SKM-1 treated with dmso at 0.1 percent for 144 hours (cell line): ENCODE measurements around the gene ACTR3.

Source experiments
- DNase-seq: peaks from one replicate; lab custom pipeline; 2025; ENCODE audit not compliant: unreplicated experiment; lab: John Stamatoyannopoulos, UW

The ACTR3 gene

DNA sequence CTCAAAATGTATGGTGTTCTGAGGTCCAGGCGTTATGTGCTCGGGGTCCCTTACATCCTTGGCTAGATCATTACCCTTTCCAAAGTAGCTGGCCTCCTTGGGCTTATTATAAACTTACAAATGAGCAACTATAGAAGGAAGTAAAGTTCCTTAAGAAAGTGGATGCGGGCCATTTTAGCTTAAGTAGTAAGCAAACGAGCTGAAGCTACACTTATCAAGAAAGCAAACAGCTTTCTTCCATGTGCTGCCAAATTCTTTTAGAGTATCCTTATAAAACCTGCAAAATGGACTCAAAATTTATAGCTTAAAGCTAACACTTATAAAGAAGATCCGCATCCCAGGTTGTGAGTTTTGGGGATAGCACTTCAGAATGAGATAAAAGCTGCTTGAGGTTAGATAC lies 75.3 kb downstream of the ACTR3 start:
- DNase-seq, result no peak

DNA sequence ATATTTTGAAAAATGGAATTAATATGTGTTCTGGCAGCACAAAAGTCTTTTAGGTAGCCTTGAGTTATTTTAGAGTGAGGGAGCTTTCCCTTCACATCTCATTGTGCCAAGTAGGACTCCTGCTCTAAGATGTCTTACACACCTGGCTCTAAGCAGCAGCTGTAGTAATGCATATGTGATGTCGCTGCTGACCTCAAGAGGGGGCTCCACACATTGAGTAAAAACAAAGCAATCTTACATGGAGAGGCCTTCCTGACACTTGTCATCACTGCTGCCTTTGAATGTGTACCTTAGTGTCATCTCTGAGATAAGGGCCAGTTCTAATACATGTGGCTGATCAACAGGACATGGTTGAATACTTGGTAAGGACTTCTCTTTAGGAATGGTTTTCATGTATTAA lies 75.8 kb downstream of the ACTR3 start:
- DNase-seq, result peak; percentile 5

DNA sequence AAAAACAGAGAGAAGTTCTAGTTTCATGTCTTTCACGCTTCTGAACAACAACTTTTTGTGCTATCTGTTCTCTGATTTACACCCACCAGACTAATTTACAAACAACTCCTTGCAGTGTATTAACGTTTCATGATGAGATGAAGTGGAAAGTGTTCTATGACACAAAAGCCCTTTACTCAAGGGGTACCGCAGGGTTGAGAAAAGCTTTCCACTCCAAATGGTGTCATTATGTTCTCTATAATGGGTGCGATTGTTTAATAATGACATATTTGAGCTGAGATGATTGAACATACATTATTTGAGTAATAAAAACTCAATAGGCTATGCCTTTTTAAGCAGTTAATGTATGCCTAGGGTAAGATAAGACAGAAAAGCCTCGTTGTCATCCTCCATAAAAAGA lies 76.3 kb downstream of the ACTR3 start:
- DNase-seq, result no peak

DNA sequence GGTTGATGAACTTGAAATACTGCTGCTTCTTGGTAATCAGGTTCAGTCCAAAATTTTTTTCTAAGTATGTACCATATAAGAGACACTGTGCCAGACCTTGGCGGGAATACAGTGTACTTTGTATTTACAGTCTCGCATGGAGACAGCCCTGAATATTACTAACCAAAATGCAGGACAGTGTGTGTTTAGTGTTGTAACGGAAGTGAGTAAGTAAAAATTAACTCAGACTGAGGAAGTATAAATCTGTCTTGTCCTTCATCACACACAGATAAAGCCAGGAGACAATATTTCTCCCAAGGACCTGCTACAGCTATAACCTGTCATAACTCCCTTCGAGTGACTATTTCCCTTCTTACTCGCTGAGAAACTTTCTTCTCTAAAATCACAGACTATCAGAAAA lies 76.9 kb downstream of the ACTR3 start:
- no peak for DNase-seq

DNA sequence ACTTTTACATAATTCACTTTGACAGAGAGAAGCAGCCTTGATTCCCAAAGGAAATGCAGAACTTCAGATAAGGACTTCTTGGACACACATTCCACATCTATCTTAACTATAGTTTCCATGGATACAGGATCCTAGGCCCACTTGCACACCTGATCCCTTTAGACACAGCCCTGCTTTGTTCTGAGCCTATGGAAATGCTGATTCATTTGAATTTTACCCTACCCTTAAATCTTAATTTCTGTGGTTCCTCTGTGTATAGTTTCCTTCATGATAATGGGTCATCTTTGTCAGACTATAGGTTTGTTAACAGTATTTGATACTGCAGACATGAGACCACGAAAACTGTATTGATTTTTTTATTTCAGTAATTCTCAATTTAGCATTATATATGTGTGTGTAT lies 77.4 kb downstream of the ACTR3 start:
- no peak for DNase-seq

DNA sequence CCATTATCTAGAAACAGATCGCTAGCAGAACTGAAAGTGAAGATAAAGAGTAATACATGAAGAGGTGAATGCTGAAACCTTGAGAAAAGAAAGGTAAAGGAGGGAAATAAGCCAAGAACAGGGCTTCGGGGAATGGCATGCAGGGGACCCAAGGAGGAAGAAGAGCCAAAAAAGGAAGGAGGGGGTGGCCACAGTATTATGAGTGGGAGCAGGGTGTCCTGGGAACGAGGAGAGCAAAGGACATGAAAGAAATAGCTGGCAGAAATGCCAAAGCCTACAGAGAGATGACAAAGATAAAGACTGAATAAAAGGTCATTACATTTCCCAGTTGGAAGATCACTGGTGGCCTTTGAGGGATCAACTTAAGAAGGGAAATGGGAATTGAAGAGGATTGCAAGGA lies 82.9 kb downstream of the ACTR3 start:
- DNase-seq, result no peak

DNA sequence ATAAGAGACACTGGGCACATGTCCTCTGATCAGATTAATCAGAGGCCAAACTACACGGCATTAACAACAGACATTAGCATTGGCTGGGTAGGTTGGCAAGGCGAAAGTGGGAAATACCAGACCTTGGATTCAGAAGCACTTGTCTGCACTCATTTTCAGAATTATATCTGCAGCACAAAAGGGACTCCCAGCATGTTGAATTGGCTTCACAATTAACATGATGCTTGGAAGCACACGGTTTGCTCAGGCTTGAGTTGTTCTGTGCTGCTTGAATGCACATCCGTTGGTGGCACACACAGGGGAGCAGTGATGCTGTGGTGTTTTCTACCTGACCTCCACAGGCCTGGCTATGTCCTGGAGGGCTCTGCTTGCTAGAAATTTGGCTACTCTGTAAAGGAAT lies 83.9 kb downstream of the ACTR3 start:
- DNase-seq, result no peak

DNA sequence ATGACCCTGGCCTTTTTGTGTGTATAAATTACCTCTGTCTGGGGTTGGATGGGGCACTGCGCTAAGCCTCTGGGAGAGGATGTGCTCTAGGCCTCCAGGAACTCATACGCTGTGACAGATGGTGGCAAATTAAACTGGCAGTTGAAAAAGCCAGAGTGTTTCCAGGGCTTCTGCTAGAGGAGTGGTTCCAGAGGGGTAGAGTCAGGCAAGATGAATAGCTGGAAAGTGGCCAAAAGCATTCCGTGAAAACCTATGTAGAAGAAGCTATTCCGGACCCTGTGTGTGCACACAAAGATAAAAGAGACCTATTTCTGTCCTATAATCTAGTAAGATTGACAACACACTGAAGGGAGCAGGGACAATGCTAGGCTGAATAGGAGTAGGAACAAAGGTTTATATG lies 84.8 kb downstream of the ACTR3 start:
- DNase-seq, result no peak

DNA sequence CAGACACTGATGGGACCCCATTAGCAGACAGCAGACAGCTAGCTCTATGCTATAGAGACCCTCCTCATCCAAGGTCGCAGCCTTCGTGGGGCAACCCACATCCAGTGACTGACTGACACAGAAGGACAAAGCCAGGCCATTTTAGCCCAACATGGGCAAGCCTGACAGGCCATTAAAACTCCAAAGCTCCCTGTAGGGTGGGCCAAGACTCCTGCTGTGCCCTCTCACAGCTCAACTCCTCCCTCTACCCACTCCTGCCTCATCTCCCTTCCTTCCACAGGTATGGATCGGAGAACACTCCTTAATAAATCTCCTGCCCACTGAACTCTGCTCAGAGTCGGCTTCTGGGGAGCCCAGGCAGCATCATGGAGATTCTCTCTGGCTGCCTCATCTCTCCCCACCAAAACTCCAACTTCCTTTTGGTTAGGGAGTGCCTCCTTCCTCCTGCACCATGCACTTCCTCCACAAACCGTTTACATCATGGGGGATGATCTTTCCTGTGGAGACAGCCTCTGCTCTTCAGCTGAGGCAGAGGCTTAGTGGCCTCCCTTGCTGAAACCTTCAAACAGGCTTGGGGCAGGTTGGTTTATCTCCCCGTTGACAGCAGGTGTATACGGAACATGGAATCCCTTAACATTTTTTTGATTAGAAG lies 86.5 kb downstream of the ACTR3 start:
- DNase-seq, result peak; percentile 47

DNA sequence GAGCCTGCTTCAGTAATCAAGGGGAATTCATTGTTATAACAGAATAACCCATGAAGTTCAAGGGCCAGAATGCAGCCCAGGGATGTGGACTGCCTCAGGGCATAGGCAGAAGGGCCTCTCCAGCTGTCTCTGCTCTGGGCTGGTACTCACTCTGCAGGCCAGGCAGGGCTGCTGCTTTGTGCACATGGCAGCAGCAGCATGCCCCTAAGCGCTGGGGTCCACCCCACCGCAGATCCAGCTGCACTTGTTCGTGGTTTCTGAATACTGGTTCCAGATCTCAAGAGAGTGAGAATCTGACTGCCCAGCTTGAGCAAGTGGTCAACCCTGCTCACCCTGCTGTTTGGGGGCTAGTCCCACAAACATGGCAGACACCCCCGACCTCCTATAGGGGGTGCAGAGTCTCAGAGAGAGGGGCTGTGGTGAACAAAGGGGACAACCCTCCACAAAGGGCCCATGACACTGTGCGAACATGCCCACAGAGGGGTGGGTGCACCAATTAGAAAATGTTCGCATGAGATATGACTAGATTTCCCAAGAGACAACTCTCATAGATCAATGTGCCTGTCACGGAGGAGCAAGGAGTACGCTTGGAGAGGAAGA lies 87.3 kb downstream of the ACTR3 start:
- DNase-seq, result no peak

DNA sequence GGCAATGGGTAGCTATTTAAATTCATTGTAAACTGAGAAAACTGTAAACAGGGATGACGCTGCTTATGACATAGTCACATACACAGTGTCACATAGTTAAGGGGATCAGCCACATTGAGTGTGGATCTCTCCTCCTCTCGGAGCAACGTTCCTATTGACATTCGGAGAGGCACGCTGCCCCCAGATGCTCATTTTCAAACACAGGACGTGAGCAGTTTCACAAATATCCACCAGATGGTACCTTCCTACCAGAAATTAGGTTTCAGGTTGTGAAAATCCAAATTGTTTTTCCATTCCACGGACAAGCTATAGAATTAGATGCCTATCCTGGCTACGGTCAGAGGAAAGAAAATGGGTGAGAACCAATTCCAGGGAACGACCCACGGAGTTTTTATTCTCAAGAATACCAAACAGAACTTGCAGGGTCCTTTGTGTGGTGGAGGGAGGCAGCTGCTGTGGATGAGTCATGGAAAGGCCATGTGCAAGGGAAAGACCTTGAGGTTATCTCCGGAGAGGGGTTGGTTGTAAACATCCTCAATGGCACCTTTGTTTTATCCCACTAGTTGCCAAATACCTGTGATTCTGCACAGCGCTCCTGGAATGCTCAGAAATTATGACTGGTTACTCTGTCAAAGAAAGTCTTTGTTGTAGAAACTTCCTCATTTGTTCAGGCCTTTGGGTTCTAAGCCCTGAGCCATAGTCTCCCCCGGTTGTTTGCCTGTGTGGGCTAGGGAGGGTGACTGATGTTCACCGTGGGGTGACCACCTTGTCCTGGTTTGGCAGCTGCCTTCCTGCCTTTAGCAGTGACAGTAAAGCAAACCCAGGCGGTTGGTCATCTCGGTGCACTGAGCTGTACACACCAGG lies 88.0 kb downstream of the ACTR3 start:
- DNase-seq, result no peak

DNA sequence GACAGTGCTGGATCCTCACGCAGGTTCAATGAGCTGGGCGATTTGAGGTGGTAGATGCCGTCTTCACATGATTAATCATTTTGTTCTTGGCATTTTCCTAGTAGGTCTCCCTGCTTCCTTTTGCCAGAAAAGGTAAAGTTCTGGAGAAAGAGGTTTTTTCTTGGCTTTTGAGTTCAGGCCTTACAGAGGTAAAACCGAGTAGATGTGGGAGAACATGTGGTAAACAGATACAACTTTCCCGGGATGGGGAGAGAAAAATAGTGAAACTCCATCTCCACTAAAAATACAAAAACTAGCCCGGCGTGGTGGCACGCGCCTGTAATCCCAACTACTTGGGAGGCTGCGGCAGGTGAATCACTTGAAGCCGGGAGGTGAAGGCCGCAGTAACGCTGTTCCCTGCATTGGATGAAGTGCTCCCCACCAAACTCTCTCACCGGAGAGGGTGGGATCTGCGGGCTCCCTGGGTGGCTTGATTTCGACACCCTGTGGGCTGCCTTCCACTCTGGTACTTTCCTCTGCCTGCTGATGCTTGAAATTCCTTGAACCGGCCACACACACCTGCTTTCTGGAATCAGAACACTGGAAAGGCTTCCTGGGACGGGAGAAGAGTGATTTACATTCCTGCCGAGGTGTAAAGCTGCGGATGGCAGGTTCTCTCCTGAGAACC lies 88.8 kb downstream of the ACTR3 start:
- DNase-seq, result no peak

DNA sequence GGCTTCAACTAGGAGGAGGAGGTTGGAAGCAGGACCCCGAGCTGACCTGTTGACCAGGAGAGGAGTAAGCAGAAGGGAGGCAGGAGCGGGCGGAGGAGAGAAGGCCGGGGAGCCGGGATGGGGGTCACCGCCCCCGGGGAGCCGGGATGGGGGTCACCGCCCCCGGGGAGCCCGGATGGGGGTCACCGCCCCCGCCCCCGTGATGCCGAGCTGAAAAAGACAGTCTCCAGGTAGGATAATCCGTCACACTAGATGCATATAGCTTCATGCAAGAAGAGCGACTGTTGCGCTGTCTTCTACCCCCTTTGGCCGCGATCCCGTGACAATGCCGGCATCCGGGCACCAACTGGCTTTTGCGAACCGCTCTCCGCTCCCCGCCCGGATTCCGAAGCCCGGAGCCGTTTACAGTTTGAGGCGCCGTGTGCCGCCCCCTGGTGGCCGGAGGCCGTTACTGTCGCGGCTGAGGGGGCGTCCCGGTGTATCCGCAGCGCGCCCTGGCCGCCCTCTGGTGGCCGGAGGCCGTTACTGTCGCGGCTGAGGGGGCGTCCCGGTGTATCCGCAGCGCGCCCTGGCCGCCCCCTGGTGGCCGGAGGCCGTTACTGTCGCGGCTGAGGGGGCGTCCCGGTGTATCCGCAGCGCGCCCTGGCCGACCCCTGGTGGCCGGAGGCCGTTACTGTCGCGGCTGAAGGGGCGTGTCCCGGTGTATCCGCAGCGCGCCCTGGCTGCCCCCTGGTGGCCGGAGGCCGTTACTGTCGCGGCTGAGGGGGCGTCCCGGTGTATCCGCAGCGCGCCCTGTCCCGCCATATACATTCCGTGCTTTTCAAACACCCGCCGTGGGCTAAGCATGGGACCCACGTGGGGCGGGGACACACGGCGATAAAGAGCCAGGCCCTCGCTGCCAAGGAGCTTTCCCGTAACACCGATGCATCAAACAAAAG lies 89.6 kb downstream of the ACTR3 start:
- no peak for DNase-seq

DNA sequence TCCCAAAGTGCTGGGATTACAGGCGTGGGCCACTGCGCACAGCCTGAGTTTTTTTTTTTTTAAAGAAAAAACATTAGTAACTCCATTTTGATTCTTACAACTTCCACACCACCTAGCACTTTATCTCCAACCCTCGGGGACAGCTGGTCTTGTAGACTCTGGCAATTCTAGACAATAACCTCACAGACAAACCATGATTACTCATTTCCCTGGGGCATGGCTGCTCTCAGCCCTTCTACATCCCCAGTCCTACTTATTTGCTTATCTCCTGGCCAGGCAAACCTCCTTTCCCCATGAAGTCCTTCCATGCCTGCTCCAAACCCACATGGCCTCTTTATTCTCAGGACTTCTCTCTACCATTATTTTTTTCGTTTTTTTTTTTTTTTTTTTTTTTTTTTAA lies 91.1 kb downstream of the ACTR3 start:
- no peak for DNase-seq

DNA sequence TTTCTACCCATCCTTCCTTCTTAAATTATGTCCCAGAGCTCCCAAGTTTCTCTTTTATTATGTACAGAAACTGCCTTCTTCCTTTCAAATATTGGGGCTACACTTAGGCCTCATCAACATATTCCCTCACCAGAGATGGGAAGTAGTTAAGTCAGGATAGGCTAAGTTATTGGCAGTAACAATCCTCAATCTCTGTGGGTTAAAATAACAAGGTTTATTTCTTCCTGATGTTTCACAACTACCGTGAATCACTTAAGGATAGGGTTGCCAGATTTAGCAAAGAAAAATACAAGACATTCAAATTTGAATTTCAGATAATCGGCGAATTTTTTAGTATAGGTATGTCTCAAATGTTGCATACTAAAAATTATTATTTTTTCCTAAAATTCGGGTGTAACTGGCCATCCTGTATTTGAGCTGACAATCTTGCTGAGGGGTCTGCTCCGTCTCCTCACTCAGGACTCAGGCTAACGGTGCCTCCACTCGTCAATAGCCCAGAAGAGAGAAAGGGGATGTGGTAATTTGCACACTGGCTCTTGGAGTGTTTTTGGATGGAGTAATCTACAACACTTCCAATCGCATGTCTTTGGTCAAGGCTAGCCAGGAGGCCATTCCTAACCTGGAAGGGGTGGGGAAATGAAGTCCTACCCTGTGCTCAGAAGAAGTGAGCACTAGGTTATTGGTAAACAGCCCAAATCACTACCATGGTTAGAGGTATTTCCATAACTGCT lies 91.7 kb downstream of the ACTR3 start:
- DNase-seq, result no peak

DNA sequence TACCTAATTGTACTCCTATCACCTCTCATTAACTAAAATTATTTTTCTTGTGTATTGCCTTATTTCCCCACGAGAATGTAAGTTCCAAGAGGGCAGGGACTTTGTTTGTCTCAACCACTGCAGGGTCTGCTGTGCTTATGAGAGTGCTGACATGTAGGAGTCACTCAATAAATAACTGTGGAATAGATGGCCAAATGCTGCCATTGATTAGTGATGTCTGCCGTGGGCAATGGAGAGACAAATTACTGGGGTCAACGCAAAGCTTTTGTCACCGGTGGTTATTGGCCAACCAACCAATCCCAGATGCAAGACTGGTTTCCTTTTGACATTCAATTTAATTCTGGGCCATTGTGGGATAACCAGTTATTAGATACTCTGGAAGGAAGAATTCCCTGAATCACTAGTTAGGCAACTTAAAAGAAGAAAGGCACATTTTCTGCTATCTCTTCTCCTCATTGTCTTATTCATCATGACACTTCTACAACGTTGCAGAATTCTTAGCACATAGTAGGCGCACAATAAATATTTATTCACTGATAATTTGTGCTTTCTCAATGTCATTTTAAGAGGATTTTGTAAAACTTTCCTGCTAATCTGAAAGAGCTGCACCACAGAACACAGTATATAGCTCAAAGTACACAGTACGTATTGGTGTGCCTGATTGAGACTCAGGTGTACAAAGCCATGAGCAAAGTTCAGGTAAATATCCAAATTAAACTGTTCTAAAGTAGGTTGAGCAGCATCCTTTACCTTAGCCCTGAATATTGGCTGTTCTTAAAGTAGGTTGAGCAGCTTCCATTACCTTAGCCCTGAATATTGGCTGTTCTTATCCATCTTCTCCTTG lies 95.9 kb downstream of the ACTR3 start:
- DNase-seq, result no peak

DNA sequence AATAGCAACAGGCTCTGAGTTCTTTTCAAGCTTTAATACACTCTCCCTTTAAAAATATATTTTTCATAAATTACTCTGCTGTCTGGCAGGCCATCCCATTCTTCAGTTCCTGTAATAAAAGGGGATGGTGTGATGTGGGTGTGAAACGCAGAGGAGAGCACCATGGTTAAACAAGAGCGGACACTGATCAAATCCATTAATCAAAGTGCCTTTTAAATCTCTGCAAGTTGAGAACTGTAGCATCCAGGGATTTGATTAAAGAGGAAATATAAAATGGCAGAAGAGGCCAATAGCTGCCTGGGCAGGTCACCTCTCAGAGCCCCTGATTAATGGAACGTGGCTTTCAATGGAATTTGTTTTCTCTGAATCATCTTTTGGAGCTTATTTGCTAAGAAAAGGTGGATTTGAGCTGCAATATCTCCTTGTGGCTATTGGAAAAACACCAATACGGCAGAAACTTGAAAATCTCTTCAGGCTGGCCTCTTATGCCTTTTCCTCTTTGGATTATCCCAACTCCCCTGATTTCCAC lies 96.9 kb downstream of the ACTR3 start:
- no peak for DNase-seq

DNA sequence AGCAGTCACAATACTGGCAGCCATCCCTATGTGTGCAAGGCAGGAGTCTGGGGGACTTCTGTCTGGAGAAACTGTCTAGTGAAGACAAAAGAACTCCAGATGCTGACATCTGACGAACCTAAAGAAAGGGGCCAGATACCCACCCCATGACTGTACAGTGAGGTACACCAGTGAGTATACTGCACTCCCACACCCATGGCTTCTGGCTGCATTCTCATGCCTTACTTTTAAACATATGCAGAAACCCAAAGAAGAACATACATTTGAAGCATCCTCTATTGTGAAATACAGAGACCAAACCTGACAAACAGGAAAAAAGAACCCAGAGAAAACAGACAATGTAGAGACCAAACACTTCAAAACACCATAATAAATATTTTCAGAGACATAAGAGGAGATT lies 102.2 kb downstream of the ACTR3 start:
- DNase-seq, result no peak
